GM21619 (cell line): Measurements from ENCODE around the gene KCNF1.

Experiments
- ATAC-seq: cut with Tn5 transposase; IDR thresholded peaks from one replicate; pipeline ENCODE4 v1.9.1; 2021; ENCODE audit not compliant: unreplicated experiment

KCNF1 gene

GRCh38 chr2:10918661-10919409, 7.1 kb downstream of the KCNF1 start:
- ATAC-seq: no peak

- ATAC-seq: no peak
Measured at GRCh38 chr2:10919410-10919770, 7.7 kb downstream of the KCNF1 start.

- no peak for ATAC-seq
Measured at GRCh38 chr2:10919771-10920621, 8.3 kb downstream of the KCNF1 start.

GRCh38 chr2:10920764-10921388, 9.1 kb downstream of the KCNF1 start:
- no peak for ATAC-seq

GRCh38 chr2:10921525-10921924, 9.8 kb downstream of the KCNF1 start:
- no peak for ATAC-seq

GRCh38 chr2:10922307-10923007, 10.7 kb downstream of the KCNF1 start:
- ATAC-seq: no peak

- ATAC-seq: no peak
Measured at GRCh38 chr2:10923008-10923375, 11.3 kb downstream of the KCNF1 start.

- ATAC-seq: no peak
Measured at GRCh38 chr2:10923965-10924364, 12.2 kb downstream of the KCNF1 start.

- no peak for ATAC-seq
Measured at GRCh38 chr2:10924441-10924840, 12.7 kb downstream of the KCNF1 start.

GRCh38 chr2:10924859-10925258, 13.1 kb downstream of the KCNF1 start:
- no peak for ATAC-seq

GRCh38 chr2:10926191-10926820, 14.6 kb downstream of the KCNF1 start:
- no peak for ATAC-seq

- ATAC-seq: no peak
Measured at GRCh38 chr2:10930721-10931516, 19.2 kb downstream of the KCNF1 start.

- ATAC-seq: no peak
Measured at GRCh38 chr2:10931710-10932255, 20.0 kb downstream of the KCNF1 start.

GRCh38 chr2:10932345-10933151, 20.8 kb downstream of the KCNF1 start:
- no peak for ATAC-seq

- no peak for ATAC-seq
Measured at GRCh38 chr2:10933700-10934225, 22.0 kb downstream of the KCNF1 start.

- no peak for ATAC-seq
Measured at GRCh38 chr2:10934308-10934978, 22.7 kb downstream of the KCNF1 start.

GRCh38 chr2:10934979-10935350, 23.2 kb downstream of the KCNF1 start:
- no peak for ATAC-seq

- ATAC-seq: no peak
Measured at GRCh38 chr2:10935366-10935918, 23.7 kb downstream of the KCNF1 start.
